GM19452 (cell line): ENCODE results near the gene AKAP11.
A peak's percentile ranks its signal among the peaks of the same experiment; 100 is the strongest.

Experiments used
- ATAC-seq: cut with Tn5 transposase; IDR thresholded peaks from one replicate; pipeline ENCODE4 v1.9.1; 2021; ENCODE audit not compliant: unreplicated experiment

The AKAP11 gene

DNA sequence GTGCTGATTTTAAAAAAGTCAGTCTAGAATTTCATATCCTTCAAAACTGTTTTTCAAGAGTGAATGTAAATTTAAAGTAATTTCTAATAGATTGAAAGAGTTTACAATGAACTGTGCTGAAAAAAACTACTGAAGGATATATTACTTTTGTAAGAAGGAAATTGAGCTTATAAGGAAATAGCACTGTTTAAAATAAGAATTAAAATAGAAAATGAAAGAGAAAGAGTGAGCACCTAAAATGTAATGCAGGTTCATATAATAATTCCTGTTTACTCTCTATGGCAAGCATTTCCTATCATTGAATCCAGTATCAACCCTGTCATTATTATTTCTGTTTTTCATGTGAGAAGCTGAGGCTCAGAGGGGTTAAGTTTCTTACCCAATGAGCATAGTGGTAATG lies 57.3 kb downstream of the AKAP11 start:
- no peak for ATAC-seq

DNA sequence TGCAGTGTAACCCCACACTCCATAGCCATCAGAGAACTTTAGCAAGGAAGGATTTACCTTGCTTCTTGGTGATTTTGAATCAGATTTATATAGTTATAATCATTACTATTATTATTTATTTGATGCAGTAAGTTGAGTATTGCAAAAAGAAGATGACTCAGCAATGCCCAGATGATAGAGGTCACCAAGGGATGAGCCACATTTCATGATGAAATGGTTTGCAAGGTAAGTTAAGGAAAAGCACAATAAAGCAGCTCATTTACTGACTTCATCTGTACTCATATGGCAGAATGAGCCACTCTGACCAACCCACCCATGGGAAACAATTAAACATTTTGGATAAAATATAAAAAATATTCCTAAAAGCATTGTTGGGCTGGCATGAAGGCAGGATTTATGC lies 59.1 kb downstream of the AKAP11 start:
- no peak for ATAC-seq

DNA sequence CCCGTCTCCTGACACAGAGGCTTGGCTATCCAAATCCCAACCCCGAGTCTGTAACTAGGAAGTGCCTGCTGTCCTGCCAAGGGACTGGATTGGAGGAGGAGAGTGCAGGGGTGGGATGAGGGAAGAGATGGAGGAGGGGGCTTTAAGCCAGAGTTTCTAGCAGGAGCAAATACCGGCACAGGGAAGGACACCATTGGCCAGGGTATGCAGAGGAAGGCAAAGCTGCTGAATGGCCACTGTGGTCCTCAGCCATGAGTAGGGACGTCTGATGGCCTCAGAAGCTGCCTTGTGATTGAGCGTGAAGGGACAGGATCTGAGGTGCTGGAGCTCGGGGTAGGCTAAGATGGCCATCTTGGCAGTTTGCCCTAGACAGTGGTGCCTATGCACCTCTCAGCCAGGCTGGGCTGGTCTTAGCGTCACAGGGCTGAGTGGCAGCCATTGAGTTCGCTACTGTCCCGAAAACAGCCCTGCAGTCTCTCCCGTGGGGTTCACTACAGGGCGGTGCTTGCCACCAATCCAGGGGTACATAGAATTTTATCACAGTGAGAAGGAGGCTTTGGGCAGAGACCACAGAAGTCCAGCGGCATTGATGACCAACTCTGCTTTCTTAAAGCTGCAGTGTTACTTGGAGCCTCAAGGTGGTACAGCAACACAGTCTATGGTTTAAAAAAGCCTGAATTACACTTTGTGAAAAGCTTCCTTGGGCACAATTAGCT lies 61.8 kb downstream of the AKAP11 start:
- ATAC-seq, result peak; percentile 64

DNA sequence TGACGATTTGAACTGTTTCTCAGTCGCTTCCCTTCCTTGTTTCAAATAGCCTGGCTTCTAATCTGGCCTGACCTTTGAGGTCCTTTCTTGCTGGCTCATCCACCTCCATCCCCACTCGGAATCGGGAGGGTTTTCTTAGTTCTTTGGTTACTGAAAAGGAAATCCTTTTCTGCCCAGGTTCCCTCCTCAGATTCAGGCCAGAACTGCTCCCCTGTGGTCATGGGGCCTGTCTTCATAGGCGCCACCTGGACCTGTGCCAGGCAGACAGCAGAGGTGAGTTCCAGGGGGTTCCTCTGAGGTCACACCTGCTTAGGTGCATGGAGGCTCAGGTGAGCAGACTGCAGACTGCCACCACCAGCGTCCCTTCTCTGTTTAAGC lies 62.4 kb downstream of the AKAP11 start:
- peak; percentile 19 for ATAC-seq

DNA sequence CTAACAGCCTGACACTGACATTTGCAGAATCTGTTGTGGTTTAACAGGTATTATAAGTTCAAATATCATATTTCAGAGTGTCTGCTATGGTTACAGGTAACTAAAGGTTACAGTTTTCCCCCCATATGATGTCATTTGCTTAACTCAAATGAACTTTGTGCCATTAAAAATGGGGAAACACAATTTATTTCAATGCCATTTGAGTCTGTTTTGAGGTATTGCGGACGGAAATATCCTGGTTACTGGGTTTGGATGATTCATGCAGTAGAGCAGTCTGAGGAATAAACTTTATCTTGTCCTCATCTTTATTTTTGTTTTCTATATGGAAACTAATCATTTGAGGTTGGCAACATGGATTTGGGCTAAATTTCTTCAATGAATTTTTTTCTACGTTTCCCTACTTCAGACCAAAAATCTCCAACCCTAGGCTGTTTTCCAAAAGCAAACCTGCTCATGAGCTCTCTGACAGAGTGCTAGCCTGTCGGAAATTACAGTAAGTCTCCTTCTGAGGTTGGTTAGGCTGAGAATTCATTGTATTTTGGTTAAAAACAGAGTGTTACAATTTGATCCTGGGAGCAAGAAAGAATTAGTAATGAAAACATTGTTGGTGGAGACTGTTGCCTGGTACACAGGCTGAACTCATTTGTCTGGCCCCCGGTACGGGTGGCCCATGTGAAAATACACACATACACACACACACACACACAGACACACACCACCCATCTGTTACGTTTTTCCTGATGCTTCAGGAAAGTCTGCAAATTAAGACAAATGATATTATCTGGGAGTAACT lies 66.1 kb downstream of the AKAP11 start:
- no peak for ATAC-seq

DNA sequence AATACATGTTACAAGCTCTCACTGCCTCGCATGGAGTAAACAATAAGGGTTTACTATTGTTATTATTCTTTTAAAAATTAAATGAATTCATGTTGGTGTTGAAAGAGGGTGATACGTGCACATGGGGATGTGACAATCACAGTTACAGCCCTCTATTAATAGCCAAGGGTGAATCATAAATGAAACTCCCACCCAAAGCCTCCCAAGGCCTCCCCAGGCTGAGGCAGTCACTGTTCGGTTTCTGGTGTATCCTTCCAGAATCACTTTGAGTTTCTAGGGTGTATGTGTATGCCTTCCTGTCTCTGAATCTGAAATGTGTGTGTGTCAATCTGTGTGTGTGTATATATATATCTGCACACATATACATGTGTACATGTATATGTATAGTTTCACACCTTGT lies 73.4 kb downstream of the AKAP11 start:
- no peak for ATAC-seq

DNA sequence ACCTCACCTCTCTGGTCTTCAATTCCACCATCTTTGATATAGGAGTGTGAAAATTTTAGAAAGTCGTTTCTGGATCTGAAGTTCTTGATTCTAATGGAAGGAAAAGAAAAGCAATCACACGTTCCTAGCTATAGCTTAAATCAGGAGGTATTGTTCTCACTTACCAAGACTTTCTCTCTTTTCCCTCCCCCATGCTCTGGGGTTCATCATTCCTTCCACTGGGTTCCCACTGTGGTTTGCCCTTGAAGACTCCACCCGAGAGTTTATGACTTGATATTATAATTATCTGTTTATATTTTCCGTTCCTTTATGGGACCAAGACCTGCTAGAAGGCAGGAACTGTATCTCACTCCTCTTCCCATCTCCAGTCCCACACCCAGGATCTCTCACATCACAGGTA lies 76.6 kb downstream of the AKAP11 start:
- ATAC-seq, result no peak

DNA sequence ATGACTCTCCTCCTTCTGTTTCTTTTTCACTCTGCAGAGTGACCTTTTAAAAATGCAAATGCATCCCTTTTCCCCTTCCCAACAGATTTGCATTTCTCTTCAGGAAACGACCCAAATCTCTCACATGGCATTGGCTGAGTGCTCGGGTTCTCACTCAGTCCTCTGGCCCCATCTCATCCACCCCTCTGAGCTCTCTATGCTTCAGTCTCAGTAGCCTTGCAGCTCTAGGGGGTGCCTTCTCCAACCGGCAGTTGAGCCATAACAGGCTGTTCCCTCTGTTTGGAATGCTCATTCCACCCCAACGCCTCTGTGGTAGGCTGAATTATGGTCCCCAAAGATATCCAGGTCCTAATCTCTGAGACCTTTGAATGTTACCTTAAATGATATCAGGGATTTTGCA lies 78.2 kb downstream of the AKAP11 start:
- no peak for ATAC-seq

DNA sequence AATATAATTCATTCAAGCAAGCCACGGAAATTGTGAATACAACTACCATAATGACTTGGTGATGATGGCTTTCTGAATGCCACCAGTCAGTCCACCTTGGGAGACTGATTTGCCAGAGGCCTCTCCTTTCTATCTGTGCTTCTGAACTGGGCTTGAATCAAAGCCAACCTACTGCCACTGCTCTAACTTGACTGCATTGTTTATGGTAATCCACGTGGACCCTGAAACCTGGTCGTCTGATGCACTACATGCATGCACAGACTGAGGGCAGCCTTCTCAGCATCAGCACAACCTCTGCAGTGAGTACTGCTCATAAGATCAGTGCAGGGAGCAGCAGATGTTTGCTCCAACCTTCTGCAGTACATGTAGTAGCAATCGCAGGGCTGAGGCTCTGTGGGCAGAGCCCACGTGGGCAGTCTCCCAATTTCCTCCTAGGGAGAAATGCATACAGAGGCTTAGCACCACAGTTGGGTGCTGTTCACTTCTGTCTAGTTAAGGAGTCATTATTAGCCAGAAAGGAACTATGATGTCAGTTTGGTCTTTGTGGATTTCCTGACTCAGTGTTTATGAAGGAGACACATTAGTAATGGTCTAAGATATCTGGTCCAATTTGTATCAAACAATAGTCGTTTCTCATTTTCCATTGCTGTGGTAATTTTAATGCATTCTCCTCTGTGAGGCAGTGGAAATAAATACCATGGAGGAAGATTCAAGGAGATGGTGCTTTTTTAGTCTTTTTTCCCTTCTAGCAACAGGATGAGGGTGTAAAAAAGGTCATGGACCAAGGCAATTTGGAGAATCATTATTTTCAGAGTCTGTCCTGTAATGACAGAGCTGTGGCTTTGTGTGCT lies 82.5 kb downstream of the AKAP11 start:
- peak; percentile 73 for ATAC-seq

DNA sequence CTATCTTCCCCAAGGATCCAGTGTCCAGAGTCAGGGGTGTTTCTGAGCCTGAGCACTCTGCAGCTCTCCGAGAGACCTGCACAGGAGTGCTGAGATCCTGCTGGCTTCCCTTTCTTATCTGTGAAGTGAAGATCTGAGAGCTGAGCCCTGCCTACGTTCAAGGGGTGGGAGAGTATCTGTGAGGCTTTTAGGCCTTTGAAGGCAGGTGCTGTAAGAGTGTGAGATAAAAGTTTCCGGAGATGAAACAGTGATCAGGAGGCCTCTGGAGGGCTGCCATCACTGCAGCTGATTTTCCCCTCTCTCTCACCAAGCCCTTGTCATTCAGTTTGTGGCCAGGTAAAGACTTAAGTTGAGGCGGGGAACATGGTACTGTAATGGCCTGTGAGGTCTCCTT lies 83.1 kb downstream of the AKAP11 start:
- no peak for ATAC-seq

DNA sequence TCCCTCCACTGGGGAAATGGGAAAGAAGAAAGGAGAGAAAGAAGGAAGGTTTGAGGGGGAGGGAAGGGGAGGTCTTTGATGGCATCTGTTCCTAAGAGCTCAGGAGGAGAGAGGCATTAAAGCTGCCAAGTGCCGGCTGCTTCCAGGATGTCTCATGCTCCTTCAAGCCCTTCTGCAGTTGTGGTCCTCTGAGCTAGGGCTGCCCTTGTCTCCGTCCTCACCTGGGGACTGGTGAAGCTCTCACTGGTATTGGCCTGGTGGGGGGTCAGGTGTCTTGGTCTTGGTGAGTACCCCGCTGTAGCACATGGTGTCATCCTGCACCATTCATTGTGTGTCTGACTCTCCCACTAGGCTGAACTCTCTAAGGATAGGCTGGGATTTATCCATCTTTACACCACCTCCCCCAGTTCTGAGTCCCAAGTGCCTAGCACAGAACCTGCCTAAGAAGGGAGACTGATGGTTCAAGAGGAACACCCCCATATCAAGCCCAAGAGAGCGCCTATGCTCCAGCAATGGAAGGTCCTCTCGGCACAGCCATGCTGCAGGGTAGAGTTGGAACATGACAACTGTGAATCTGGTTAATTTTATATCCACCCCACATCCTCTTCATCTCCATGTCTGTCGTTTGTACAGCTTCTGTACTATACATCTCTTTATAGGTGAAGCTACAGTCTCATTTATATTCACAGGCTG lies 83.7 kb downstream of the AKAP11 start:
- ATAC-seq, result no peak

DNA sequence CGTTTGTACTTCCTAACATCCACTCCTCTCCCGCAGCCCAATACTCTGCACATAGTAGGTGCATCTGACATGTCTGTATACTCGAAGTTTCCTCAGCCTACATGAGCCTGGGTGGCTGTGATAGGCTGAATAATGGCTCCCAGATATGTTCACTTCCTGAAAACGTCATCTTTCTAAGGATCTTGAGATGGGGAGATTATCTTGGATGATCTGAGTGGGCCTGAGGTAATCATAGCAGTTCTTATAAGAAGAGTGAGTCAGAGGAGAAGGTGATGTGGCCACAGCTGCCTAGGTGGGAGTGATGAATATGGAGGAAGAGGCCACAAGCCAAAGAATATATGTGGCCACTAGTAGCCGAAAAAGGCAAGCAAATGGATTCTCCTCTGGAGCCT lies 84.2 kb downstream of the AKAP11 start:
- no peak for ATAC-seq

DNA sequence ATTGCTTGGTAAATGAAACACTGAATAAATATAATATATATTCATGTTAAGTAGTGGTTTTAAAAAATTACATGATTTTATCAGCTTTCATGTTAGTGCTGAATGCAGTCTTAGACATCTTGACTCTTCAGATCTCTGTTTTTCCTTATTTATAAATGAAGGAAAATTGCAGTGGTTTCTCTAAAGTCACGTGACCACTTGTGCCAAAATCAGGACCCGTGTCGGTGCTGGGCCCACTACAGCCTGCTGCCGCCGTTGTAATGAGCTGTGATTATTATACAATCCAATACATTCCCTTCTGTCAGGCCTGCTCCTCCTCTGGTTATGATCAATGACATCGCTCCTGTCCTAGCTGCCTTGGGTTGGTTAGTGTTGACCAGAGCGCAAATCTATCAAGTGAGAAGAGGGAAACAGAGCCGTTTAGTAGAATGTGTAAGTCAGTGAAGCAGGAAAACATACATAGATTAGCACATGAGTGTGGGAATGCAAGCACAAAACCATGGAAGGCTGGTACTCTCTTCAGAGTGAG lies 88.2 kb downstream of the AKAP11 start:
- ATAC-seq, result no peak

DNA sequence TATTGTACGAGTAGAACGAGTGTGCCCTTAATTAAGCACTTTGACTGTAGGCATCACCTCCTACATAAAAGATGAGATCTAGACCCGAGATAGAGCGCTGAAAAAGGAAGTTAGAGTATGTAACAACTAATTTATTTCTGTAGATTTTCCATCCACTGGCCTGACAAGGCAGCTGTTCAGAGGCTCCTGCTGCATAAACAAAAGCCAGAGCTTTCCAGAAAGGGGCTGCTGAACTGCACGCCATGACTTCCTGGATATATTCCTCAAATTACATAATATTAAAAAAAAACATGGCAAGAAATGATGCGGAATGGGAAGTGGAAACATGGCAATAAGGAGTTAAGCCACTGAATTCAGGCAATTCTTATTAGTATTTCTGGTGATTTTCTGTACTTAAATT lies 89.7 kb downstream of the AKAP11 start:
- no peak for ATAC-seq

DNA sequence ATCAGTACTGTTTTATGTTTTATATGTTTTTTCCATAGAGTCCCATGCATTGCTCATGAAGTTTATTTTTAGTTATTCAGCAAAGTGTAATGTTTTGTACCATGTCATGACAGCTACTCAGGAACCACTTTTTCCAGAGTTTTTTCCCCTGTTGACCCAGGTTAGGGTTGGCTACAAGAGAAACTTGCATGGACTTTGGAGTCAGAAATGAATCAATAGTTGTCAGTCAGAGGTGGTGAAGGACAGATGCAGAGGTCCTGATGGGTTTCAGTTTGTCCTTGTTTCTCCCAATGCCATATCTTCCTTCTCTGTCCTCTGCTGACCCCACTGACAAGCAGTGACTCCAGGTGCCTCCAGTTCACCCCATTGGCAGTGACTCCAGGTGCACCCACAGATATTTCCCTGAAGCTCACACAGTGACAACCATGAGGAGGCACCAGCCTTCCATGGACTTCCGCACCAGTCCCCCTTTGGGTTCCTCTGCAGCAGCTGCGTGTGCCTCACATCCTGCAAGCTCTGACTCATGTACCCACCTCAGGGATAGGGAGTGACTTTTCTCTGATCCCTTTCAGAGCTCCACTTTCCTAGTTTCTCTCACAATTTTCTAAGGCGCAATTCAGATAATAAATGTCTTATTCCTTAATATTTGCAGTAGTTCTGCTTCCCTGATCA lies 92.1 kb downstream of the AKAP11 start:
- no peak for ATAC-seq

DNA sequence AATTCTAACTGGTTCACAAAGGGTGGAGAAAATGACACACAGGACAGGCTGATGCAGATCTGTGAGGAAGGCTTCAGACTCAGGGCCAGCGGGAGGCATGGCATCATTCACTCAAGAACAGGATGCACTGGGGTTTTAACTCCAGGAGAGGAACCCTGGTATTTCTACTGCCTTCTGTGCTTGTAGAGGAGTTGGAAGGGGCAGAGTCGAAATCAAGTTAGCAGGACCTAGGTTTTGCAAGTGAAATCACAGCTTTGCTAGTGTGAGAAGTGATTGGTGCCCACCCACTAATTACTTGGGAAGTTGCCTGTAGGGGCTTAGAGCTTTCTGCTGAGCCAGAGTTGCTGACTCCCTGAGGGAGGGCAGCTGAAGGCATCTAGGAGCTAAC lies 92.7 kb downstream of the AKAP11 start:
- ATAC-seq, result no peak

DNA sequence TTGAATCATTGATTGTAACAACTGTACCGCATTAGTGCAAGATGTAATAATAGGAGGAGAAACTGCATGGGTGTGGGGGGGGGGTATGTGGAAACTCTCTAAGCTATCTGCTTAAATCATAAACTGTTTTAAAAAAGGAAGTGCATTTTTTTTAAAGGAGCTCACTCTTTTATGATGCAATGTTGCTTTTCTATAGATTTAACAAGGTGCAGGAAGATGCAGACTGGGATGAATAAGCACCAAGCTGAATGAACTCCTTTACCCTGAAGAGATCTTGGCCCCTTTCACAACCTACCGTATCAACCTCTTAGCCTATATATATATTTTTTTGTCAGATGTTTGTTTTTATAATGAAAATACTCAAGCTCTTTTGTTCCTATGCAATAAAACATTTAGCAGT lies 95.9 kb downstream of the AKAP11 start:
- ATAC-seq, result no peak

DNA sequence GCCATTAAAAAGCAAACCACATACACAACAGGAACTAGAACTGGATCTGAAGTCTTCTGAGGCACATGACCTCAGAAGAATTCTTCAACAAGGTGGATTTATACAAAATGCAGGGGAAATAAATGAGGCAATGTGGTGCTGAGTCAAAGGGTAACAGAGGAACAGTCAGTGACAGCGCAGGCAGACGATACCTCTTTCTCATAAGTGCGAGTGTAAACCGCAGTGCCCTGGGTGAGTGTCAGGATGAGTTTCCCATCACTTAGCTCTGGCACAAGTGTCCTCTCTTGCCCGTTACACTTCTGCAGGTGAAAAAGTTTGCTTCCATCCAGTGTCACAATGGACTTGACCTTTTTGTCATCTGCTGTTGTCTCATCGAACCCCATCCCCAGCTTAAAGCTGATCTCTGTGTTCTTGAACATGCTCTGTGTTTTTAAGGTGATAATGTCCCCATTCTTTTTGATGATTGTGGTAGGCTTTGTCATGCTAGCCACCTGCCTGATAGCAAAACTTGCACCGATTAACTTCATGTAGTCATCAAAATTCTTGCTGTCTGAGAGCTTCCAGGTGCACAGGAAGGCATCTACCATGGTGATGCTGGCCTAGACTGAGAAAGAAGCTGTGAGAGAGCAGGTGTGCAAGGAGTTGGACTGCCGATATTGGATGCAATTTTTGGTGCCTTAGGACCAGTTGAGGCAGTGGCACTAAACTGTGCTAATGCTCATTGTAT lies 97.3 kb downstream of the AKAP11 start:
- no peak for ATAC-seq

DNA sequence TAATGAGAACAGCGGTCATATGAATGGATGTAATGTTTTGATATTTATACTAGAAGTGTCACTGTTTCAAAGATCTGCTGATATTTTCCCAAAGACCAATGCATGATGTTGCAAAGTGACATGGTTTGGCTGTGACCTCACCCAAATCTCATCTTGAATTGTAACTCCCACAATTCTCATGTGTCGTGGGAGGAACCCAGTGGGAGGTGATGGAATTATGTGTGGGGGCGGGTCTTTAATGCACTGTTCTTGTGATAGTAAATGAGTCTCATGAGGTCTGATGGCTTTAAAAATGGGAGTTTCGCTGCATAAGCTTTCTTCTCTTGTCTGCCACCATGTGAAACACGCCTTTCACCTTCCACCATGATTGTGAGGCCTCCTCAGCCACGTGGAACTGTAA lies 98.3 kb downstream of the AKAP11 start:
- ATAC-seq, result no peak
